ENCODE results near the gene GPC5. TPM values are rescaled to one million over a fixed set of nuclear protein-coding genes. Genes with fewer than 3 reads are reported as not detected.

Gene GPC5
- total RNA-seq, 1 donor from 2014 or later = 8.6 TPM

GRCh38 chr13:91464336-91464735 lies 65.9 kb downstream of the GPC5 start:
- no peak for DNase-seq

- no peak for DNase-seq
These were observed 68.8 kb downstream of the GPC5 start for GRCh38 chr13:91467236-91467635.

GRCh38 chr13:91468301-91468700 lies 69.9 kb downstream of the GPC5 start:
- DNase-seq = no peak

- DNase-seq = no peak
These were observed 71.7 kb downstream of the GPC5 start for GRCh38 chr13:91470084-91470621.

GRCh38 chr13:91470681-91471080 lies 72.3 kb downstream of the GPC5 start:
- no peak for DNase-seq

GRCh38 chr13:91482427-91482826 lies 84.0 kb downstream of the GPC5 start:
- no peak for DNase-seq

GRCh38 chr13:91491980-91492379 lies 93.6 kb downstream of the GPC5 start:
- no peak for DNase-seq

- no peak for DNase-seq
These were observed 95.0 kb downstream of the GPC5 start for GRCh38 chr13:91493442-91493841.

- no peak for DNase-seq
These were observed 99.9 kb downstream of the GPC5 start for GRCh38 chr13:91498298-91498697.

- no peak for DNase-seq
These were observed 105.8 kb downstream of the GPC5 start for GRCh38 chr13:91504216-91504615.

GRCh38 chr13:91506759-91507158 lies 108.3 kb downstream of the GPC5 start:
- DNase-seq = no peak

GRCh38 chr13:91510058-91510457 lies 111.6 kb downstream of the GPC5 start:
- DNase-seq = no peak

GRCh38 chr13:91513790-91514189 lies 115.4 kb downstream of the GPC5 start:
- DNase-seq = no peak

- no peak for DNase-seq
These were observed 118.4 kb downstream of the GPC5 start for GRCh38 chr13:91516799-91517198.

- DNase-seq = no peak
These were observed 122.5 kb downstream of the GPC5 start for GRCh38 chr13:91520952-91521351.

- no peak for DNase-seq
These were observed 124.7 kb downstream of the GPC5 start for GRCh38 chr13:91523116-91523515.

GRCh38 chr13:91526543-91527033 lies 128.2 kb downstream of the GPC5 start:
- DNase-seq = no peak

GRCh38 chr13:91529739-91530482 lies 131.5 kb downstream of the GPC5 start:
- no peak for DNase-seq

GRCh38 chr13:91531646-91532045 lies 133.2 kb downstream of the GPC5 start:
- no peak for DNase-seq

- DNase-seq = no peak
These were observed 134.9 kb downstream of the GPC5 start for GRCh38 chr13:91533354-91533753.

GRCh38 chr13:91534996-91535395 lies 136.6 kb downstream of the GPC5 start:
- no peak for DNase-seq

- DNase-seq = no peak
These were observed 139.0 kb downstream of the GPC5 start for GRCh38 chr13:91537376-91537775.

GRCh38 chr13:91539286-91540157 lies 141.1 kb downstream of the GPC5 start:
- DNase-seq = no peak

Measured in occipital lobe (tissue), 2 donors.